HCT116 (cell line): Measurements from ENCODE around the gene LGI2. TPM values are rescaled to one million over a fixed set of nuclear protein-coding genes. Genes with fewer than 3 reads are reported as not detected.

Source experiments
- ATAC-seq: fragments of 200-7000 bp; cut with Tn5 transposase; 2 replicates; pipeline ENCODE4 v1.9.1; 2020; ENCODE audit warnings: mild to moderate bottlenecking, moderate library complexity
- BruUV-seq: library from RNA; stranded (reverse); fragments of 400-500 nt; replicated peaks from 2 replicates; lab custom pipeline; 2021; lab: Mats Ljungman, UMichigan
- CTCF ChIA-PET: fragments of 300-600 bp; sonication (Branson Sonifier 250); formaldehyde crosslinking; loops from one replicate; lab custom pipeline; 2021; ENCODE audit warnings: antibody characterized with exemption; lab: Charles Lee
- POLR2A ChIA-PET: fragments of 300-600, 350-600 bp; sonication (Branson Sonifier 250); formaldehyde crosslinking; loops from one replicate; lab custom pipeline; 2021; ENCODE audit warnings: antibody characterized with exemption; lab: Charles Lee
- RAD21 ChIA-PET, 2 experiments: fragments of 300-600 bp; sonication (Branson Sonifier 250); formaldehyde crosslinking; loops; one replicate each; lab custom pipeline; 2023; ENCODE audit warnings: low total read pairs in 2 of 2; ENCODE audit not compliant: uncharacterized antibody in 2 of 2, unreplicated experiment in 2 of 2, low non-redundant PET in 1 of 2; lab: Charles Lee
- DNase-seq: peaks from one replicate; pipeline ENCODE4 v3.0.0-alpha.2; 2010; ENCODE audit warnings: low read depth, low spot score
- H2AFZ ChIP-seq: fragments of 200-600 bp; shearing (Covaris generic), sonication (generic); 2 replicates; pipeline ENCODE4 v1.6.1; 2017; ENCODE audit warnings: low read depth, mixed run types, mixed read lengths, antibody characterized with exemption, low read length; ENCODE audit not compliant: poor library complexity, severe bottlenecking
- H3K27ac ChIP-seq: 2 replicates; pipeline ENCODE4 v1.5.1; 2012; ENCODE audit warnings: low read depth, low read length
- H3K27me3 ChIP-seq: fragments of 200-600 bp; sonication (generic); 2 replicates; pipeline ENCODE4 v1.6.1; 2016; ENCODE audit warnings: mixed run types, low read length, mixed read lengths; ENCODE audit not compliant: insufficient read depth
- H3K36me3 ChIP-seq, 2 experiments: fragments of 200-500 bp in 1 of 2; fragments of 200-600 bp in 1 of 2; sonication (Bioruptor generic) in 1 of 2; sonication (generic) in 1 of 2; 2 replicates each; pipeline versions ENCODE4 v1.5.1 to v1.6.1; 2014 to 2016; ENCODE audit warnings: low read length in 2 of 2, inconsistent platforms in 1 of 2, mixed read lengths in 1 of 2, mixed run types in 1 of 2; ENCODE audit not compliant: insufficient read depth in 2 of 2, control insufficient read depth in 1 of 2
- H3K4me1 ChIP-seq, 2 experiments: fragments of 200-600 bp in 1 of 2; sonication (generic) in 1 of 2; 2 replicates each; pipeline versions ENCODE4 v1.5.1 to v1.6.1; 2012 to 2017; ENCODE audit warnings: low read length in 2 of 2, inconsistent platforms in 1 of 2, mild to moderate bottlenecking in 1 of 2, mixed read lengths in 1 of 2, mixed run types in 1 of 2, moderate library complexity in 1 of 2; ENCODE audit not compliant: insufficient read depth in 2 of 2, control insufficient read depth in 1 of 2
- H3K4me2 ChIP-seq: fragments of 200-600 bp; sonication (generic); 2 replicates; pipeline ENCODE4 v1.6.1; 2017; ENCODE audit warnings: mixed run types, low read length, mixed read lengths
- H3K4me3 ChIP-seq, 2 experiments: fragments of 200-600 bp in 1 of 2; sonication (generic) in 1 of 2; replicated peaks in 1 of 2; 2 replicates each; pipeline ENCODE4 v1.5.1; 2011 to 2016; ENCODE audit warnings: low read length in 2 of 2, control low read depth in 1 of 2, low read depth in 1 of 2, mild to moderate bottlenecking in 1 of 2, mixed read lengths in 1 of 2, mixed run types in 1 of 2
- H3K79me2 ChIP-seq: fragments of 200-600 bp; sonication (generic); 2 replicates; pipeline ENCODE4 v1.6.1; 2017; ENCODE audit warnings: mild to moderate bottlenecking, mixed run types, low read length, moderate library complexity, mixed read lengths; ENCODE audit not compliant: insufficient read depth
- H3K9ac ChIP-seq: fragments of 200-600 bp; sonication (generic); 2 replicates; pipeline ENCODE4 v1.6.1; 2016; ENCODE audit warnings: low read length, mixed read lengths
- H3K9me2 ChIP-seq: fragments of 200-600 bp; sonication (generic), shearing (Covaris generic); 2 replicates; pipeline ENCODE4 v1.6.1; 2017; ENCODE audit warnings: mixed run types, mild to moderate bottlenecking, moderate library complexity; ENCODE audit not compliant: insufficient read depth
- H3K9me3 ChIP-seq, 2 experiments: fragments of 200-500 bp in 1 of 2; fragments of 200-600 bp in 1 of 2; sonication (Bioruptor generic) in 1 of 2; sonication (generic) in 1 of 2; 2 replicates each; pipeline ENCODE4 v1.6.1; 2014 to 2017; ENCODE audit warnings: low read length in 2 of 2, mixed read lengths in 2 of 2, inconsistent platforms in 1 of 2, low read depth in 1 of 2, mild to moderate bottlenecking in 1 of 2, mixed run types in 1 of 2, moderate library complexity in 1 of 2; ENCODE audit not compliant: control insufficient read depth in 1 of 2, insufficient read depth in 1 of 2
- H4K20me1 ChIP-seq: fragments of 200-600 bp; sonication (generic), shearing (Covaris generic); 2 replicates; pipeline ENCODE4 v1.6.1; 2017; ENCODE audit warnings: mixed run types, mild to moderate bottlenecking, moderate library complexity; ENCODE audit not compliant: insufficient read depth
- ATF3 ChIP-seq: IDR thresholded peaks from 2 replicates; pipeline ENCODE4 v1.6.1; 2012
- CBX3 ChIP-seq: IDR thresholded peaks from 2 replicates; pipeline ENCODE4 v1.6.1; 2012; ENCODE audit warnings: low read depth
- CTCF ChIP-seq, 3 experiments: fragments of 200-600 bp in 1 of 3; sonication (generic) in 1 of 3; IDR thresholded peaks in 2 of 3; conservative IDR thresholded peaks in 1 of 3; 2 replicates each; pipeline ENCODE4 v1.5.1; 2012 to 2017; ENCODE audit warnings: low read depth in 2 of 3, low read length in 2 of 3, antibody characterized with exemption in 1 of 3, borderline replicate concordance in 1 of 3, control low read depth in 1 of 3, mild to moderate bottlenecking in 1 of 3, mixed read lengths in 1 of 3, mixed run types in 1 of 3, moderate library complexity in 1 of 3; ENCODE audit not compliant: insufficient read depth in 1 of 3
- ELF1 ChIP-seq: IDR thresholded peaks from 2 replicates; pipeline ENCODE4 v1.6.1; 2012; ENCODE audit warnings: low read depth, borderline replicate concordance
- RAD21 ChIP-seq: IDR thresholded peaks from 2 replicates; pipeline ENCODE4 v1.6.1; 2012; ENCODE audit warnings: low read depth, mild to moderate bottlenecking
- SP1 ChIP-seq: IDR thresholded peaks from 2 replicates; pipeline ENCODE4 v1.6.1; 2012; ENCODE audit warnings: low read depth
- YY1 ChIP-seq: IDR thresholded peaks from 2 replicates; pipeline ENCODE4 v1.6.1; 2011; ENCODE audit warnings: low read length, low read depth, moderate library complexity, mild to moderate bottlenecking; ENCODE audit not compliant: insufficient replicate concordance; ENCODE audit errors: extremely low read depth
- intact Hi-C: fragments of 100-400 bp; cut with micrococcal nuclease; formaldehyde crosslinking; loops from 2 replicates; pipeline ENCODE4 v1.10.0; 2022
- total RNA-seq: library from RNA; stranded (reverse); gene quantifications from one replicate; pipeline ENCODE4 v1.2.1, GENCODE V29; 2021; ENCODE audit not compliant: unreplicated experiment
- TF ChIP-seq, protein P1 (sequence below): IDR thresholded peaks from 2 replicates; pipeline ENCODE4 v1.6.1; 2012; ENCODE audit warnings: low read depth
- TF ChIP-seq, protein P2 (sequence below): IDR thresholded peaks from 2 replicates; pipeline ENCODE4 v1.6.1; 2012

Gene LGI2
- total RNA-seq, 1 experiment from 2014 or later: not detected

GRCh38 chr4:25031077-25031621 lies 403 bp upstream of the LGI2 start:
- POLR2A ChIA-PET: no interaction called here
- Histone ChIP-seq H3K9ac (no peak overlapping the region), H3K4me3 (no peak overlapping the region), H3K27ac (no peak overlapping the region), H3K4me2 (no peak overlapping the region), H2AFZ (no peak overlapping the region), H3K4me1 (no peaks in the 10 kb centered on the region), H4K20me1 (no peaks in the 10 kb centered on the region), H3K36me3 (no peaks in the 10 kb centered on the region), H3K27me3 (peaks cover 56% of the 10 kb centered on the region), H3K9me3 (no peaks in the 10 kb centered on the region), H3K79me2 (no peaks in the 10 kb centered on the region), H3K9me2 (no peaks in the 10 kb centered on the region)
- no peak for TF ChIP-seq CTCF (IDR thresholded peaks at IDR 0.05 in 2 of 3, conservative IDR thresholded peaks at IDR 0.05 in 1 of 3; ENCODE audit: borderline replicate concordance in 1 of 3, insufficient read depth in 1 of 3, low read depth in 2 of 3, low read length in 2 of 3)
- no peak for TF ChIP-seq ATF3
- TF ChIP-seq SP1: no peak
- TF ChIP-seq CBX3: no peak
- no peak for TF ChIP-seq ELF1
- DNase-seq: no peak
- BruUV-seq: no TSS peak
- ATAC-seq: no peak
- intact Hi-C loops: no loop called here
- RAD21 ChIA-PET: no interaction called here
- CTCF ChIA-PET: no interaction called here

DNA sequence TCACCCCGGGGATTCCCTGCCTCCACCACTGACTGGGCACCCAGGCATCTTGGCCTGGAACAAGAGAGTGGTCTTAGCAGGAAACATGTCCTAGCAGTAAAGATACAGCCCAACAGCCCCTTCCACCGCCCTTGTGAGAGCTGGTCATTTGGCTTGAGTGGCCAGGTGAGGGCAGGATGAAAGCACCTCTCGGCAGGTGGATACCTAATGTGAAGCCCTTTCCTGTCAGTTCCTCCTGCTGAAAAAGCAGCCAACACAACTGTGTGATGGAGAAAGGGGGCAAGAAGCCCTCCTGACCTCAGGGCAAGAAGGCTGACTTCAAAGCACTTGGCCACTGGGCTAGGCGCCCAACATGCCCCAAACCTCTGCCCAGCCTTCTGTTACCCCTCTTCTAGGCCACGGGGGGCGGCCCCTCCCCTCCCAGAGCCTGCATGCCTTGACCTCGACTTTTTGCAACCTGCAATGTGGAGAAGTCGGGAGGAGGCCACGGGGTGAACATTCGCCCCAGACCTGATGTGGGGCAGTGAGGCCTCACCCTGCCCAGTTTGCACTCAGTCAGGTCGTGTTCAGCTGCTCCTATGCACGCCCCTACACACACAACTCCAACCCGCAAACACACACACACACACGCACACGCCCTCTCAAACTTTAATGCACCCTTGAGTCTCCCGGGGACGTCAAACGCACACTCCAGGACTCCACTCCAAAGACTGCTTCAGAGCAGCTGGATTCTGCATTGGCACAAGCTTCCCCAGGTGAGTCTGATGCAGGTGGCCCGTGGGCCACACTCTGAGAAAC lies 1.1 kb downstream of the LGI2 start:
- ChIA-PET POLR2A (no interaction called here), RAD21 (no interaction called here), CTCF (no interaction called here)
- H3K9me3 ChIP-seq: no peaks in the 10 kb centered on the region
- TF ChIP-seq, protein P1, sequence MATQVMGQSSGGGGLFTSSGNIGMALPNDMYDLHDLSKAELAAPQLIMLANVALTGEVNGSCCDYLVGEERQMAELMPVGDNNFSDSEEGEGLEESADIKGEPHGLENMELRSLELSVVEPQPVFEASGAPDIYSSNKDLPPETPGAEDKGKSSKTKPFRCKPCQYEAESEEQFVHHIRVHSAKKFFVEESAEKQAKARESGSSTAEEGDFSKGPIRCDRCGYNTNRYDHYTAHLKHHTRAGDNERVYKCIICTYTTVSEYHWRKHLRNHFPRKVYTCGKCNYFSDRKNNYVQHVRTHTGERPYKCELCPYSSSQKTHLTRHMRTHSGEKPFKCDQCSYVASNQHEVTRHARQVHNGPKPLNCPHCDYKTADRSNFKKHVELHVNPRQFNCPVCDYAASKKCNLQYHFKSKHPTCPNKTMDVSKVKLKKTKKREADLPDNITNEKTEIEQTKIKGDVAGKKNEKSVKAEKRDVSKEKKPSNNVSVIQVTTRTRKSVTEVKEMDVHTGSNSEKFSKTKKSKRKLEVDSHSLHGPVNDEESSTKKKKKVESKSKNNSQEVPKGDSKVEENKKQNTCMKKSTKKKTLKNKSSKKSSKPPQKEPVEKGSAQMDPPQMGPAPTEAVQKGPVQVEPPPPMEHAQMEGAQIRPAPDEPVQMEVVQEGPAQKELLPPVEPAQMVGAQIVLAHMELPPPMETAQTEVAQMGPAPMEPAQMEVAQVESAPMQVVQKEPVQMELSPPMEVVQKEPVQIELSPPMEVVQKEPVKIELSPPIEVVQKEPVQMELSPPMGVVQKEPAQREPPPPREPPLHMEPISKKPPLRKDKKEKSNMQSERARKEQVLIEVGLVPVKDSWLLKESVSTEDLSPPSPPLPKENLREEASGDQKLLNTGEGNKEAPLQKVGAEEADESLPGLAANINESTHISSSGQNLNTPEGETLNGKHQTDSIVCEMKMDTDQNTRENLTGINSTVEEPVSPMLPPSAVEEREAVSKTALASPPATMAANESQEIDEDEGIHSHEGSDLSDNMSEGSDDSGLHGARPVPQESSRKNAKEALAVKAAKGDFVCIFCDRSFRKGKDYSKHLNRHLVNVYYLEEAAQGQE: no peak
- TF ChIP-seq, protein P2, sequence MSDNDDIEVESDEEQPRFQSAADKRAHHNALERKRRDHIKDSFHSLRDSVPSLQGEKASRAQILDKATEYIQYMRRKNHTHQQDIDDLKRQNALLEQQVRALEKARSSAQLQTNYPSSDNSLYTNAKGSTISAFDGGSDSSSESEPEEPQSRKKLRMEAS: no peak
- TF ChIP-seq CTCF (IDR thresholded peaks at IDR 0.05 in 2 of 3, conservative IDR thresholded peaks at IDR 0.05 in 1 of 3; ENCODE audit: borderline replicate concordance in 1 of 3, insufficient read depth in 1 of 3, low read depth in 2 of 3, low read length in 2 of 3) (no peak), YY1 (no peak), RAD21 (no peak)
- H3K4me2 ChIP-seq: no peak overlapping the region
- H3K36me3 ChIP-seq: no peaks in the 10 kb centered on the region
- H4K20me1 ChIP-seq: no peaks in the 10 kb centered on the region
- intact Hi-C loops: no loop called here
- no peak for ATAC-seq
- H3K79me2 ChIP-seq: no peaks in the 10 kb centered on the region
- H3K9me2 ChIP-seq: no peaks in the 10 kb centered on the region
- H3K27ac ChIP-seq: no peak overlapping the region
- H3K27me3 ChIP-seq: peaks cover 54% of the 10 kb centered on the region
- H3K9ac ChIP-seq: no peak overlapping the region
- BruUV-seq: no TSS peak
- no peak overlapping the region for H3K4me3 ChIP-seq
- no peak for DNase-seq
- H2AFZ ChIP-seq: no peak overlapping the region
- no peaks in the 10 kb centered on the region for H3K4me1 ChIP-seq
